NCI-H2196 (cell line): ENCODE data around the gene GM2A.
"Not testable (repeated sequence)": the region's sequence is repeated elsewhere in the genome, so short reads cannot be mapped to it uniquely, and the experiment has no call there.

ENCODE experiments used
- DNase-seq: peaks from one replicate; lab custom pipeline; 2025; ENCODE audit not compliant: unreplicated experiment; lab: John Stamatoyannopoulos, UW

GM2A gene

DNA sequence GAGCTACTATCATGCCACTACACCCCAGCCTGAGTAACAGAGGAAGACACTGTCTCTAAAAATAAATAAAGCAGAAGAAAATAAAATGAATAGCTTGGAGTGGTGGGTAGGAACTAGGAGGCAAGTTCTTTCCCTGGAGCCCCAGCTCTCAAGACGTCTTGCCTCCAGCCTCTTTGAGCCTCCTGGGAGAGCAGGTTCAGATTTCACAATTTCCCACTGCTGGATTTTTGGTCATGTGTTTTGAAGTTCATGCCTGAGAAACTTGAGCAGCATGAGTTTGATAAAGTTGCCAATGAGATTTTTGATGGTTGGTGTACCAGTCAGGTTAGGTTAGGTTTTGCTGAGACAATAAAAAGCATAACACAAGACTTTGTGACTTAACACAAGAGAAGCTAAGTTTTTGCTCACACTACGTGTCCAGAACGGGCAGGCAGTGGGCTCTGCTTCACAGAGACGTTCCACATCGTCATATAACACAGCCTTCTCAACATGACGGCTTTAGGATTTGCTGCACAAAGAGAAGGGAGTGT lies 25.0 kb upstream of the GM2A start:
- no peak for DNase-seq

DNA sequence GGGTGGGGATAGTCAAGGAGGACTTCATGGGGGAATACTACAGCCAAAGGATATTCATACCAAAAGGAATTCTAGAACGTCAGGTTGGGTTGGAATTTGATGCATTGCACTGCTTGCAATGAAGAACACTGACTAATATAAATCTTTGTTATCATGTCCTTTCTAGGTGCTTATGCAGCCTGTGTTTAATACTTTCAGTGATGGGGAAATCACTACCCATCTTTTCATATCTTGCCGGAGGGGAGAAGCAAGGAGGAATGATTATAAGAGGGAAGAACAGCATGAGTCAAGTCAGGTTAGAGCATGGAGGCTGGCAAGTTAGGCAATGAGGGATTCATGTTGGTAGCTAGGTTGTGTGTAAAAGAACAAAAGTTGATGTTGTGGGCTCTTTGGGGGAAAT lies 24.0 kb upstream of the GM2A start:
- DNase-seq: no peak

- DNase-seq: no peak
Measured at GRCh38 chr5:151230048-151230680, 22.8 kb upstream of the GM2A start.

- no peak for DNase-seq
Measured at GRCh38 chr5:151231359-151231758, 21.6 kb upstream of the GM2A start.

- DNase-seq: no peak
Measured at GRCh38 chr5:151233616-151234085, 19.3 kb upstream of the GM2A start.

GRCh38 chr5:151234476-151235238 lies 18.3 kb upstream of the GM2A start:
- peak; percentile 5 for DNase-seq

GRCh38 chr5:151235239-151235571 lies 17.8 kb upstream of the GM2A start:
- DNase-seq: not testable (repeated sequence)

- no peak for DNase-seq
Measured at GRCh38 chr5:151236888-151237287, 16.1 kb upstream of the GM2A start.

DNA sequence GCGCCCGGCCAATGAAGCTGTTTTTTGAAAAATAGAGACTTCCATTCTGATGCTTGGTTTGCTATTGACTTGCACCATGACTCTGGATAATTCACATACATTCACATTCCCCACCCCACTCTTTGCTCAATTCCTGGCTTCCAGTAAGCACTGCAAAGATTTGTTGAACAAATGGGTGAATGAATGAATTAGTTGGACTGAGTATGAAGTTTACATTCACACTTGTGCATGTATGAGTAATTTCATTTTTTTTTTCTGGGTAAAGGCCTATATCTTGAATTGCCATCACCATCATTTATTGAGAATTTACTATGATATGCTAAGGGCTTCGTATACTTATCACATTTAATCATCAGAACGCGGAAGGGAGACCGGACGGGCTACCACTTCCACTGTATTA lies 15.3 kb upstream of the GM2A start:
- no peak for DNase-seq

GRCh38 chr5:151238303-151238741 lies 14.7 kb upstream of the GM2A start:
- DNase-seq: no peak

DNA sequence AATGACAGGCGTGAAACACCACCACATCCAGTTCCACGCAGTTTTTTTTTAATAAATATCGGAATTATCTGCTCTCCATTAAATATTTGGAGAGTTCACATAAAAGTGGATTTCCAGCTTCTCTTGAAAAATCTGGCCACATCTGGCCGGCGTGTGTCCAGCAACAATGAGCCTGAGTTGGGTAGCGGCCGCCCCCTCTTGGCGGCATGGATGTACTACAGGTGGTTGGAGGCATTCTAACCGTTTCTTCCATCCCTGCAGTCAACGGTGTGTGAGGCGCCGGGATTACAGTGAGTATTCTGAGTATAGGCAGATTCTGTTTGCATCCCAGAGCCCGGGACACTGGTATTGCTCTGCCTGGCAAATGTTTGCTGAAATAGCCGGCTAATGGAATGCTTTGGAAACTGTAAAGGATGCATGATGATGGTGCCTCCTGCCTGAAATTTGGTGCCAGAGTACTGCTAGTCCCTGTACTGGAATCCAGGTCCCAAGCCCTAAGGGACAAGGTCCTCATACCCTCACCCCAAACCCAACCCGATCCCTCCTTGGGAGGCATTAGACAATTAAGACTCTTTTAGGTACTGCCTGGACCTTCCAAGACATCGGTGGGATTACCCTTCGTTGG lies 13.6 kb upstream of the GM2A start:
- peak; percentile 34 for DNase-seq

- not testable (repeated sequence) for DNase-seq
Measured at GRCh38 chr5:151240268-151240835, 12.6 kb upstream of the GM2A start.

DNA sequence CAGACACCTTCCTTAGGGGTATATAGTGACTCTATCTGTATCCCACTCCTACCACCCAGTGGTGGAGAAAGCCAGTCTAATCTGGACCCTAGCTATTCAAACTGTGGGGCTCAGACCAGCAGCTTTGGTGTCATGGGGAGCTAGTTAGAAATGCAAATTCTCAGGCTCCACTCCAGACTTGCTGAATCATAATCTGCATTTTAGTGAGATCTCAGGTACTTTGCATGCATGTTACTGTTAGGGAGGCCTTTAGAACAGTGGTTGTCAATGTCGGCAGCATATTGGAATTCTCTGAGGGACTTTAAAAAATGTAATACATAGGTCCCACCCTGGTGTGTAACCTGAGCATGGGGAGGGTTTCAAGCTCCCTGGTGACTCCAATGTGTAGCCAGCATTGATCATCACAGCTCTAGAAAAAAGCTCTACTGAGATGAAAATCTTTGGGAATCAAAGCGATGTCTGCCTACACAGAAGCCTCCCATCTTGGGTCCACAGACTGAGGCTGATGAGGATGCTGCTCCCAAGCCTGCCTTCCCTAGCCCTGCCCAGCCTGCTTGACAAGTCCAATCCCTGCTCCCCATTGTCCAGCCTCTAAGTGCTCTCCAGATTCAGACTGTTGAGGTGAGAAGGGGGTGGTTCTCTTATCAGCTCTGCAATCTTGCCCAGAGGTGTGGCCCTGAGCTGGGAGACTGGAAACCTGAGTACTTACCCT lies 11.9 kb upstream of the GM2A start:
- no peak for DNase-seq

DNA sequence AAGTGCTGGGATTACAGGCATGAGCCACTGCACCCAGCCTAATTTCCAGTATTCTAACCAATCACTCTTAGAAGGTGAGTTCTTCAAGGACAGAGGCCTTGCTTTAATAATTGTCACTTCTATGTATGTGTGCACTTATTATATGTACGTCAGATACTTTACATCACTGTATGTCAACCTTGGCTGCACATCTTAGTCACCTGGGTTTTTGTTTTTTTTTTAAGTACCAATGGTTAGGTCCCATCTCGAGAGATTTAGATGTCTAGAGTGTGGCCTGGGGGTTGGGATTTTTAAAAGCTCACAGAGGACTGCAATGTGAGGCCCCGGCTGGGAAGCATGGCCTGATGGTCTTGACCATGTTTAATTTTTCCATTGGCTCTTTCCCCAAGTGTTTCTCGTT lies 9.9 kb upstream of the GM2A start:
- DNase-seq: no peak

DNA sequence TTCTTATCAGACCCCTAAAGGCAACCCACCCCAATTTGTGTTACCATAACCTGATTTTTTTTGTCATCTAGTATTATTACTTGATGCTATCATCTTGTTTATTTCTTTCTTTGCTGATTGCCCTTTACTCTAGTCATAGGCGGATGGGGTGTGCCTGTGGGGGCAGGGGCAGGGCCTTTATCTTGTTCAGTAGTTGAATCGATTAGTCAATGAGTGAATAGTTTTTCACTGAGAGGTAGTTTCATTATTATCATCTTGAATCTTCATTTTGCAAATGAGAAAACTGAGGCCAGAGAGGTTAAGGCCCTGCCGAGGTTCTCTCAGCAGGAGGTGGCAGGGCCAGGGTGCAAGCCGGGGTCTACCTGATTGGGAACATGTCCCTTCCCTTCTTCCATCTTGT lies 9.4 kb upstream of the GM2A start:
- no peak for DNase-seq

GRCh38 chr5:151244206-151244605 lies 8.8 kb upstream of the GM2A start:
- no peak for DNase-seq

- DNase-seq: no peak
Measured at GRCh38 chr5:151245680-151246219, 7.2 kb upstream of the GM2A start.

DNA sequence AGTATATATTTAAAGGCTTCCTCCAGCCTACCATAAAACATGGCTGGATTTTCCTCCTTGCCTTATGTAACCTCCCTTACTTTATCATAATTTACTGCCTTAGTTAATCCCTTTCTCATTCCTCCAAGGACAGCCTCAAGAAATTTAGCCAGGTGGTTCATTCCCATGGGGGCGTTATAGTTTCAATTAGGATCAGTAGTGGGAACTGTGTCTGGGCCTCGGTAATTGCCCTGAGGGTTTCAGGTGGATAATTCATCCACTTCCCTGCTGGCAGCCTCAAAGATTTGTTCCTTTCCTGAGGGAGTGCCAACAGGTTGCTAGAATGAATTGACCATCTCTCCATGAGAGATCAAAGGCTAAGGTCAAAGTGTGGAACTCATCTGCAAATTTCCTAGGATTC lies 4.3 kb upstream of the GM2A start:
- DNase-seq: no peak

DNA sequence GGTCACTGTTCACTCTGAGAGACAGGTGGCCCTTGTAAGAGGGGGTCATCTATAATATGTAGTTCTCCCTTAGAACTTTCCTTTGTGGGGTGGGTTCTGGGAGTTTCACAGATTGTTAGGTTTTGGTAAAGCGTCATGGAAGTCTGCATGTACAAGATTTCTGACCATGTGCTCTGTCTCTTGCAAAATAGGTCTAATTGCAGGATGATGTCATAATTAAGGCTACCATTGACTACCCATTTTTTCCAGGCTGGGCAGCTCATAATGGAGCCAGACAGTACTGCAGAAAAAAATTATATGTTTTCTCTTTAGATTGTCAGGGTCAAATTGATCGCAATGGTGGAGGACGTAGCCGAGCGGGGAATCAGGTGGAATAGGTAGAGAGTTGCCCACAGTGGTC lies 3.7 kb upstream of the GM2A start:
- no peak for DNase-seq

DNA sequence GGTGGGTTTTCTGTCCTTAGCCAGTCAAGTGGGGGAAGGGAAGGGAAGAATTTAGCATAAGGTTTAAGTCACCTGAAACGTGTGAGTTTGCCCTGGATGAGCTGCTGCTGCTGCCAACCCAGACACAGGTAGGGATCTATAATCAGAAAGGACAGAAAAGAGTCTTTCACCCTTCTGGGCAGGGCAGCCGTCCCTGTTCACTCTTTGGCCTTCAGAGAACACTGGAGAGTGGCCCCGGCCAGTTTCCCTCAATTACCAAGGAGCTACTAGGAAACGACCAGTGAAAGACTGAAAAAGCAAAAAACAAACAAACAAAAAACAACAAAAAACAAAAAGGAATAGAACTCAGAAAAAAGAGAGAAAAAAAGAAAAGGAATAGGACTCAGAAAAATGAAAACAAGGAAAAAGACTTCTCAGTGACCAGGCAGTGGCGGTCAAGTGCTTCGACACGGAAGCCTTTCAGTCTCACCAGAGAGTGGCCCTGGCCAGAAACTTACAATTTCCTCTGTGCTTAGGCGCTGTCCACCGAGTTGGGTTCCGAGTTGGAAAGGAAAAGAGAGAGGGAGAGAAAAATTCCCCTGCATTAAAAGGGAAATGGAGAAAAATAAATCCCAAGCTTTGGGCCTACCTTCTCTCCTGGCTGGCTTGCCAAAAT lies 2.5 kb upstream of the GM2A start:
- no peak for DNase-seq
